HepG2 (cell line): Measurements from ENCODE around the gene KANSL3. TPM values are rescaled to one million over a fixed set of nuclear protein-coding genes. Genes with fewer than 3 reads are reported as not detected.

ENCODE experiments used
- ATAC-seq: fragments of 200-7000 bp; cut with Tn5 transposase; 3 replicates; pipeline ENCODE4 v1.9.1; 2020; ENCODE audit warnings: mild to moderate bottlenecking, moderate library complexity
- BruUV-seq: library from RNA; stranded (reverse); fragments of 400-500 nt; replicated peaks from 2 replicates; lab custom pipeline; 2021; lab: Mats Ljungman, UMichigan
- CTCF ChIA-PET: fragments of 300-600 bp; formaldehyde crosslinking; extraction: SDS; loops from one replicate; lab custom pipeline; 2021; ENCODE audit warnings: low total read pairs, inconsistent platforms, low intra/inter-chr PET ratio; lab: Yijun Ruan, JAX
- POLR2A ChIA-PET: fragments of 350-600 bp; sonication (Branson Sonifier 250); formaldehyde crosslinking; loops from one replicate; lab custom pipeline; 2020; ENCODE audit warnings: antibody characterized with exemption, inconsistent platforms; lab: Yijun Ruan, JAX
- DNase-seq: peaks from one replicate; pipeline ENCODE4 v3.0.0-alpha.2; 2015; ENCODE audit warnings: low spot score
- FAIRE-seq: peaks from 3 replicates; lab custom pipeline; 2011; peaks lifted over from hg19 to GRCh38; lab: Jason Lieb, UNC
- H2AFZ ChIP-seq: one replicate; pipeline ENCODE4 v1.6.1; 2011; ENCODE audit warnings: low read length, inconsistent platforms
- H3K27ac ChIP-seq: fragments of 300-600 bp; 3 replicates; pipeline ENCODE4 v1.8.0; 2011; ENCODE audit warnings: mixed run types, mild to moderate bottlenecking, mixed read lengths, low read length, inconsistent platforms; ENCODE audit not compliant: insufficient read depth; ENCODE audit errors: extremely low read length
- H3K27me3 ChIP-seq, 2 experiments: fragments of 200-600 bp in 1 of 2; 2 replicates in 1 of 2; 3 replicates in 1 of 2; pipeline versions ENCODE4 v1.6.0 to v1.8.0; 2011; ENCODE audit warnings: low read length in 2 of 2, mild to moderate bottlenecking in 2 of 2, moderate library complexity in 2 of 2, inconsistent platforms in 1 of 2; ENCODE audit not compliant: insufficient read depth in 2 of 2, control insufficient read depth in 1 of 2
- H3K36me3 ChIP-seq, 2 experiments: fragments of 200-600 bp in 1 of 2; replicated peaks in 1 of 2; 2 replicates in 1 of 2; 3 replicates in 1 of 2; pipeline versions ENCODE4 v1.5.1 to v1.8.0; 2011; ENCODE audit warnings: low read length in 2 of 2, inconsistent platforms in 1 of 2; ENCODE audit not compliant: insufficient read depth in 2 of 2, control insufficient read depth in 1 of 2
- H3K4me1 ChIP-seq: 2 replicates; pipeline ENCODE4 v1.5.1; 2012; ENCODE audit warnings: low read length, inconsistent platforms; ENCODE audit not compliant: insufficient read depth
- H3K4me2 ChIP-seq: 2 replicates; pipeline ENCODE4 v1.6.0; 2011; ENCODE audit warnings: low read depth, low read length, inconsistent platforms
- H3K4me3 ChIP-seq, 3 experiments: fragments of 200-600 bp in 1 of 3; sonication (generic), shearing (Covaris generic) in 1 of 3; replicated peaks in 1 of 3; 2 replicates each; pipeline ENCODE4 v1.5.1; 2011 to 2016; ENCODE audit warnings: low read length in 3 of 3, inconsistent platforms in 2 of 3, low read depth in 2 of 3, mild to moderate bottlenecking in 2 of 3, control low read depth in 1 of 3, mixed read lengths in 1 of 3; ENCODE audit not compliant: insufficient read depth in 1 of 3
- H3K79me2 ChIP-seq: one replicate; pipeline ENCODE4 v1.6.1; 2011; ENCODE audit warnings: low read length, inconsistent platforms; ENCODE audit not compliant: insufficient read depth
- H3K9ac ChIP-seq: 2 replicates; pipeline ENCODE4 v1.6.0; 2011; ENCODE audit warnings: mild to moderate bottlenecking, low read depth, low read length, inconsistent platforms; ENCODE audit not compliant: insufficient read depth
- H3K9me3 ChIP-seq: 2 replicates; pipeline ENCODE4 v1.5.1; 2012; ENCODE audit warnings: mild to moderate bottlenecking, low read length
- H4K20me1 ChIP-seq: 2 replicates; pipeline ENCODE4 v1.6.0; 2011; ENCODE audit warnings: inconsistent platforms, mild to moderate bottlenecking, low read length, moderate library complexity; ENCODE audit not compliant: insufficient read depth
- GTF3A ChIP-seq: sonication (generic); formaldehyde crosslinking; conservative IDR thresholded peaks from 2 replicates; pipeline ENCODE4 v1.4.0; 2020; ENCODE audit warnings: mild to moderate bottlenecking, missing genetic modification reagents
- KDM5B ChIP-seq: sonication (generic); formaldehyde crosslinking; IDR thresholded peaks from 2 replicates; pipeline ENCODE4 v1.4.0; 2020; ENCODE audit warnings: missing genetic modification reagents, mild to moderate bottlenecking, borderline replicate concordance
- KLF6 ChIP-seq: IDR thresholded peaks from 2 replicates; pipeline ENCODE4 v1.8.0; 2016; ENCODE audit warnings: missing biosample characterization, missing genetic modification reagents
- MAFK ChIP-seq, 2 experiments: IDR thresholded peaks in 1 of 2; conservative IDR thresholded peaks in 1 of 2; 2 replicates each; pipeline ENCODE4 v1.6.1; 2011; ENCODE audit warnings: improper control_type of control experiment in 2 of 2, low read length in 2 of 2
- MAX ChIP-seq: IDR thresholded peaks from 2 replicates; pipeline ENCODE4 v1.6.1; 2012; ENCODE audit warnings: inconsistent platforms
- NR2F1 ChIP-seq, 2 experiments: fragments of 450-650 bp in 1 of 2; formaldehyde crosslinking in 1 of 2; IDR thresholded peaks; 2 replicates each; pipeline versions ENCODE4 v1.5.0 to v1.6.1; 2016 to 2020; ENCODE audit warnings: mild to moderate bottlenecking in 1 of 2, missing compliant biosample characterization in 1 of 2, missing genetic modification reagents in 1 of 2, moderate library complexity in 1 of 2
- NR2F6 ChIP-seq, 2 experiments: IDR thresholded peaks; 2 replicates each; pipeline ENCODE4 v1.6.1; 2016; ENCODE audit warnings: antibody characterized with exemption in 1 of 2, mild to moderate bottlenecking in 1 of 2
- RARA ChIP-seq: IDR thresholded peaks from 2 replicates; pipeline ENCODE4 v1.6.1; 2016; ENCODE audit warnings: missing genetic modification reagents, missing compliant biosample characterization
- RBAK ChIP-seq: sonication (generic); formaldehyde crosslinking; IDR thresholded peaks from 2 replicates; pipeline ENCODE4 v1.5.1; 2020; ENCODE audit warnings: mild to moderate bottlenecking, missing genetic modification reagents
- RELA ChIP-seq: sonication (generic); formaldehyde crosslinking; IDR thresholded peaks from 2 replicates; pipeline ENCODE4 v1.4.0; 2020; ENCODE audit warnings: missing genetic modification reagents
- TAF15 ChIP-seq: fragments of 200-400 bp; formaldehyde crosslinking; IDR thresholded peaks from one replicate; pipeline ENCODE4 v1.6.1; 2018; ENCODE audit warnings: mild to moderate bottlenecking, low read depth, low read length; ENCODE audit not compliant: poor library complexity, severe bottlenecking
- TFAP4 ChIP-seq: sonication (generic); IDR thresholded peaks from 2 replicates; pipeline ENCODE4 v1.6.1; 2016; ENCODE audit warnings: low read depth, borderline replicate concordance
- ZBTB42 ChIP-seq: sonication (generic); formaldehyde crosslinking; IDR thresholded peaks from 2 replicates; pipeline ENCODE4 v1.5.0; 2020; ENCODE audit warnings: mild to moderate bottlenecking, missing genetic modification reagents
- ZNF296 ChIP-seq: sonication (generic); formaldehyde crosslinking; conservative IDR thresholded peaks from 2 replicates; pipeline ENCODE4 v1.5.0; 2020; ENCODE audit warnings: mild to moderate bottlenecking, missing genetic modification reagents
- ZNF512B ChIP-seq: sonication (generic); formaldehyde crosslinking; IDR thresholded peaks from 2 replicates; pipeline ENCODE4 v1.5.1; 2020; ENCODE audit warnings: missing genetic modification reagents, mild to moderate bottlenecking, borderline replicate concordance
- ZNF598 ChIP-seq: sonication (generic); formaldehyde crosslinking; IDR thresholded peaks from 2 replicates; pipeline ENCODE4 v1.5.1; 2020; ENCODE audit warnings: mild to moderate bottlenecking, missing genetic modification reagents, borderline replicate concordance
- WGBS: methylation state at CpG from one replicate; pipeline ENCODE4 v1.1.6; 2017; ENCODE audit warnings: low lambda C conversion rate; 5-methylcytosine and 5-hydroxymethylcytosine counted together
- in situ Hi-C: cut with HindIII; loops from 2 replicates; pipeline ENCODE4 v1.10.0; 2017; ENCODE audit warnings: low pct_unique_long_range_greater_than_20kb; ENCODE audit not compliant: extremely low pct_ligation_motif_present
- intact Hi-C: fragments of 100-400 bp; cut with micrococcal nuclease; formaldehyde crosslinking; loops from one replicate; pipeline ENCODE4 v1.10.0; 2022; ENCODE audit not compliant: unreplicated experiment
- polyA plus RNA-seq, 8 experiments: library from polyadenylated mRNA; depleted of rRNA in 3 of 8; stranded (reverse) in 7 of 8; unstranded in 1 of 8; fragments of >200 nt; fragmentation: Illumina TruSeq in 4 of 8; extraction: Trizol in 4 of 8; gene quantifications; 2 replicates each; pipeline versions ENCODE4 v1.2.1 to v1.2.3, GENCODE V29; 2011 to 2016; ENCODE audit warnings: low read depth in 4 of 8, missing spikeins in 1 of 8, mixed read lengths in 1 of 8; ENCODE audit not compliant: insufficient read depth in 1 of 8
- total RNA-seq, 5 experiments: library from RNA; depleted of rRNA; stranded (reverse); fragments of >200 nt; fragmentation: Illumina TruSeq; extraction: Trizol; gene quantifications; 2 replicates each; pipeline ENCODE4 v1.2.3, GENCODE V29; 2016; ENCODE audit warnings: low read depth in 1 of 5

The KANSL3 gene
- total and polyA plus RNA-seq, 2 of the 13 experiments (the other 11 are each of a cell fraction or from before 2014, with no cell fraction given) = 20.8 to 37.3 TPM

GRCh38 chr2:96608469-96609455 lies 29.4 kb downstream of the KANSL3 start:
- ChIA-PET CTCF (no interaction called here), POLR2A (no interaction called here)
- Histone ChIP-seq H3K36me3 (peaks cover 61 to 93% of the 10 kb centered on the region in 2 experiments), H2AFZ (no peak overlapping the region), H3K4me2 (no peak overlapping the region; the same call in 1 of the 2 replicates), H3K79me2 (no peaks in the 10 kb centered on the region), H3K9ac (no peak overlapping the region), H3K9me3 (no peaks in the 10 kb centered on the region), H3K27me3 (no peaks in the 10 kb centered on the region), H3K4me3 (no peak overlapping the region), H3K4me1 (peaks cover 16% of the 10 kb centered on the region), H3K27ac (peak overlapping the region; percentile 38), H4K20me1 (no peaks in the 10 kb centered on the region)
- no TSS peak for BruUV-seq
- 95% methylated on average over 11 of the region's 13 CpGs for WGBS
- ATAC-seq (no peak; the same call in 2 of the 3 replicates), FAIRE-seq (no peak), DNase-seq (peak; percentile 40)
- in situ Hi-C loops (no loop called here), intact Hi-C loops (loop anchor here (10.0 kb wide), 1 partner anchor 156 kb away; the partner anchor contains the start of gene CNNM4)
- no peak for TF ChIP-seq TAF15
- peak; percentile 68 to 73; a peak in 3 of 4 replicates for TF ChIP-seq NR2F1 (CRISPR knock-in tag; IDR thresholded peaks at IDR 0.05)
- no peak for TF ChIP-seq KLF6 (CRISPR knock-in tag)
- 0 out of 2 replicates have a peak, but pooled peaks have one; percentile 26 for TF ChIP-seq RELA (CRISPR knock-in tag)
- no peak for TF ChIP-seq ZBTB42 (CRISPR knock-in tag)
- peak; percentile 74; the same call in 1 of the 2 replicates for TF ChIP-seq ZNF598
- peak; percentile 27; the same call in 1 of the 2 replicates for TF ChIP-seq MAX
- no peak for TF ChIP-seq ZNF512B
- TF ChIP-seq GTF3A (CRISPR knock-in tag) = no peak
- TF ChIP-seq NR2F6 (IDR thresholded peaks at IDR 0.05) = peak; percentile 83
- TF ChIP-seq NR2F6 (CRISPR knock-in tag; IDR thresholded peaks at IDR 0.05) = peak; percentile 39; the same call in 1 of the 2 replicates
- peak; percentile 72 for TF ChIP-seq RARA
- TF ChIP-seq RBAK (CRISPR knock-in tag) = no peak
- TF ChIP-seq TFAP4 = peak; percentile 46; the same call in 1 of the 2 replicates
- 0 out of 2 replicates have a peak, but pooled peaks have one; percentile 44 for TF ChIP-seq ZNF296 (CRISPR knock-in tag)
- TF ChIP-seq KDM5B = peak; percentile 29; the same call in 1 of the 2 replicates
- TF ChIP-seq MAFK (conservative IDR thresholded peaks at IDR 0.05 in 1 of 2, IDR thresholded peaks at IDR 0.05 in 1 of 2; ENCODE audit: low read length in 2 of 2) = peak in 1 of 2 experiments; percentile 33; a peak in 1 of 4 replicates
